Transverse colon (tissue), 4 donors: ENCODE measurements around the gene ZFPL1.

Experiments used
- POLR2A ChIP-seq: fragments of 450-650 bp; IDR thresholded peaks from one replicate; pipeline ENCODE4 v1.6.1; 2016; ENCODE audit warnings: antibody characterized with exemption, mild to moderate bottlenecking, moderate library complexity
- POLR2AphosphoS5 ChIP-seq, 3 donors: sonication (generic); formaldehyde crosslinking; IDR thresholded peaks; one replicate each; pipeline ENCODE4 v1.6.1; 2016; ENCODE audit warnings: antibody characterized with exemption in 3 of 3
- TF ChIP-seq, protein P1 (sequence below), 5 experiments: fragments of 200-600 bp in 3 of 5; fragments of 450-650 bp in 2 of 5; sonication (generic) in 3 of 5; IDR thresholded peaks; 1 replicate in 2 of 5; 2 replicates in 3 of 5; pipeline ENCODE4 v1.5.1; 2016 to 2017; ENCODE audit warnings: antibody characterized with exemption in 5 of 5, inconsistent platforms in 3 of 5, mild to moderate bottlenecking in 2 of 5, moderate library complexity in 1 of 5

DNA sequence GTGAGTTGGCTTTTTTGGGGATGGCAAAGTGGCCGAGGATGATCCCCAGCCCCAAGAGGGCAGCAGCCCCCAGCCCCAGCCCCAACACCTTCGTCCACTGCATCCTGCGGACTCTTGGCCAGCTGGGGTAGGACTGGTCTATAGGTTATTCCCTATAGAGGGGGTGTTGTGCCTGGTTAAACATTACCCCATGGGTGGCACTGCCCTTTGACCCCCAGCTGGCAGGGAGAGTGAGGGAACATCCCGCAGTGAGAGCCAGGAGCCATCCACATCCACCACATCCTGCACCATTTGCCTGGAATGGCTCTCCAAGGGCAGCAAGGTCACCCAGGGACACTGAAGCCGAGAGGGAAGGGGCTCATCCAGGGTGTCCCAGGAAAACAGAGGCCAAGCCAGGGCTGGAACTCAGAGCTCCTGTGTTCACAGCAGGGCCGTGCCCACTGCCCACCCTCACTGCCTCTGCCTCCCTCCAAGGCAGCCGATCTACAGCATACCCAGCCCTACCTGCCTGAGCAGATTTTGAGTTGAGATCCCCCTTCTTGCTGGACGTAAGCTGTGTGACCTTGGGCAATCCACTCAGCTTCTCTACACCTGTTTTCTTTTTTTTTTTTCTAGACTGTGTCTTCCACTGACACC is 25.5 kb upstream of the ZFPL1 start, which contains the start of gene NAALADL1:
- TF ChIP-seq, protein P1, sequence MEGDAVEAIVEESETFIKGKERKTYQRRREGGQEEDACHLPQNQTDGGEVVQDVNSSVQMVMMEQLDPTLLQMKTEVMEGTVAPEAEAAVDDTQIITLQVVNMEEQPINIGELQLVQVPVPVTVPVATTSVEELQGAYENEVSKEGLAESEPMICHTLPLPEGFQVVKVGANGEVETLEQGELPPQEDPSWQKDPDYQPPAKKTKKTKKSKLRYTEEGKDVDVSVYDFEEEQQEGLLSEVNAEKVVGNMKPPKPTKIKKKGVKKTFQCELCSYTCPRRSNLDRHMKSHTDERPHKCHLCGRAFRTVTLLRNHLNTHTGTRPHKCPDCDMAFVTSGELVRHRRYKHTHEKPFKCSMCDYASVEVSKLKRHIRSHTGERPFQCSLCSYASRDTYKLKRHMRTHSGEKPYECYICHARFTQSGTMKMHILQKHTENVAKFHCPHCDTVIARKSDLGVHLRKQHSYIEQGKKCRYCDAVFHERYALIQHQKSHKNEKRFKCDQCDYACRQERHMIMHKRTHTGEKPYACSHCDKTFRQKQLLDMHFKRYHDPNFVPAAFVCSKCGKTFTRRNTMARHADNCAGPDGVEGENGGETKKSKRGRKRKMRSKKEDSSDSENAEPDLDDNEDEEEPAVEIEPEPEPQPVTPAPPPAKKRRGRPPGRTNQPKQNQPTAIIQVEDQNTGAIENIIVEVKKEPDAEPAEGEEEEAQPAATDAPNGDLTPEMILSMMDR (IDR thresholded peaks at IDR 0.05): no peak
- TF ChIP-seq POLR2AphosphoS5 (IDR thresholded peaks at IDR 0.05) (no peak), POLR2A (no peak)
